Panc1 (cell line): Measurements from ENCODE around the gene TRMT10B. TPM values are rescaled to one million over a fixed set of nuclear protein-coding genes. Genes with fewer than 3 reads are reported as not detected.

Experiments used
- ATAC-seq: fragments of 200-7000 bp; cut with Tn5 transposase; 2 replicates; pipeline ENCODE4 v1.9.1; 2020; ENCODE audit warnings: mild to moderate bottlenecking, moderate library complexity
- BruUV-seq: library from RNA; stranded (reverse); fragments of 400-500 nt; replicated peaks from 2 replicates; lab custom pipeline; 2021; lab: Mats Ljungman, UMichigan
- CTCF ChIA-PET: fragments of 300-600 bp; sonication (Branson Sonifier 250); formaldehyde crosslinking; loops from one replicate; lab custom pipeline; 2022; ENCODE audit warnings: antibody characterized with exemption; lab: Charles Lee
- POLR2A ChIA-PET: fragments of 300-600 bp; sonication (Branson Sonifier 250); formaldehyde crosslinking; loops from one replicate; lab custom pipeline; 2022; ENCODE audit warnings: antibody characterized with exemption; lab: Charles Lee
- DNase-seq: peaks from one replicate; pipeline ENCODE4 v3.0.0-alpha.2; 2010; ENCODE audit warnings: low read depth, low spot score
- H3K27ac ChIP-seq: 2 replicates; pipeline ENCODE4 v1.5.1; 2011; ENCODE audit warnings: mild to moderate bottlenecking, low read length, inconsistent platforms
- H3K27me3 ChIP-seq: fragments of 200-500 bp; sonication (Bioruptor generic); 2 replicates; pipeline ENCODE4 v1.6.0; 2014; ENCODE audit warnings: low read length, inconsistent platforms; ENCODE audit not compliant: control insufficient read depth, insufficient read depth
- H3K36me3 ChIP-seq: fragments of 200-500 bp; sonication (Bioruptor generic); 2 replicates; pipeline ENCODE4 v1.5.1; 2014; ENCODE audit warnings: inconsistent platforms, mild to moderate bottlenecking, low read length, moderate library complexity; ENCODE audit not compliant: control insufficient read depth, insufficient read depth
- H3K4me1 ChIP-seq: 2 replicates; pipeline ENCODE4 v1.5.1; 2011; ENCODE audit warnings: inconsistent platforms, mild to moderate bottlenecking, low read length, moderate library complexity; ENCODE audit not compliant: control insufficient read depth, insufficient read depth
- H3K4me3 ChIP-seq, 2 experiments: 2 replicates each; pipeline ENCODE4 v1.5.1; 2011 to 2012; ENCODE audit warnings: low read depth in 2 of 2, low read length in 2 of 2, mild to moderate bottlenecking in 2 of 2, inconsistent platforms in 1 of 2, moderate library complexity in 1 of 2
- H3K9me3 ChIP-seq: fragments of 200-500 bp; sonication (Bioruptor generic); 2 replicates; pipeline ENCODE4 v1.5.1; 2014; ENCODE audit warnings: low read depth, mild to moderate bottlenecking, inconsistent platforms, low read length, moderate library complexity; ENCODE audit not compliant: control insufficient read depth, insufficient read depth
- CTCF ChIP-seq: fragments of 450-650 bp; IDR thresholded peaks from 2 replicates; pipeline ENCODE4 v1.5.1; 2017; ENCODE audit warnings: mild to moderate bottlenecking
- POLR2AphosphoS5 ChIP-seq: IDR thresholded peaks from 2 replicates; pipeline ENCODE4 v1.6.1; 2012; ENCODE audit warnings: mild to moderate bottlenecking, low read depth, low read length, moderate library complexity
- REST ChIP-seq, 2 experiments: IDR thresholded peaks; 2 replicates each; pipeline ENCODE4 v1.6.1; 2011 to 2012; ENCODE audit warnings: low read depth in 2 of 2, control low read depth in 1 of 2, low read length in 1 of 2, mild to moderate bottlenecking in 1 of 2, moderate library complexity in 1 of 2; ENCODE audit not compliant: insufficient read depth in 1 of 2
- SIN3A ChIP-seq: IDR thresholded peaks from 2 replicates; pipeline ENCODE4 v1.6.1; 2012; ENCODE audit warnings: low read depth, mild to moderate bottlenecking, low read length, moderate library complexity, borderline replicate concordance; ENCODE audit not compliant: insufficient read depth
- TCF7L2 ChIP-seq: IDR thresholded peaks from 2 replicates; pipeline ENCODE4 v1.6.1; 2011; ENCODE audit warnings: mild to moderate bottlenecking, low read depth, low read length, inconsistent platforms
- in situ Hi-C: cut with HindIII; loops from 2 replicates; pipeline ENCODE4 v1.10.0; 2016; ENCODE audit warnings: low sequenced_read_pairs, low pct_unique_long_range_greater_than_20kb
- intact Hi-C: fragments of 100-400 bp; cut with micrococcal nuclease; formaldehyde crosslinking; loops from one replicate; pipeline ENCODE4 v1.10.0; 2022; ENCODE audit not compliant: unreplicated experiment
- total RNA-seq: library from RNA; stranded (reverse); gene quantifications from one replicate; pipeline ENCODE4 v1.2.1, GENCODE V29; 2021; ENCODE audit not compliant: unreplicated experiment

The TRMT10B gene
- total RNA-seq, 1 experiment from 2014 or later: 9.8 TPM

- H3K36me3 ChIP-seq: no peaks in the 10 kb centered on the region
- in situ Hi-C loops (no loop called here), intact Hi-C loops (no loop called here)
- no peaks in the 10 kb centered on the region for H3K27me3 ChIP-seq
- ChIA-PET CTCF (no interaction called here), POLR2A (no interaction called here)
- no peak for TF ChIP-seq TCF7L2
- no peak for TF ChIP-seq CTCF
- no peak for TF ChIP-seq POLR2AphosphoS5
- no peak for TF ChIP-seq REST (IDR thresholded peaks at IDR 0.05; ENCODE audit: insufficient read depth in 1 of 2, low read depth in 2 of 2, low read length in 1 of 2)
- peaks cover 5% of the 10 kb centered on the region for H3K4me1 ChIP-seq
- H3K27ac ChIP-seq: no peak overlapping the region
- no TSS peak for BruUV-seq
- ATAC-seq: no peak
- no peaks in the 10 kb centered on the region for H3K9me3 ChIP-seq
- H3K4me3 ChIP-seq: no peak overlapping the region
- no peak for DNase-seq
Measured at GRCh38 chr9:37758747-37759146, 5.1 kb downstream of the TRMT10B start.

GRCh38 chr9:37760416-37761161 is 7.0 kb downstream of the TRMT10B start:
- POLR2A ChIA-PET: no interaction called here

More at GRCh38 chr9:37760416-37761161, 7.0 kb downstream of the TRMT10B start:
- CTCF ChIA-PET: no interaction called here
- no TSS peak for BruUV-seq
- intact Hi-C loops: no loop called here
- Histone ChIP-seq H3K27ac (no peak overlapping the region), H3K4me3 (no peak overlapping the region), H3K27me3 (no peaks in the 10 kb centered on the region), H3K9me3 (no peaks in the 10 kb centered on the region), H3K36me3 (no peaks in the 10 kb centered on the region), H3K4me1 (no peaks in the 10 kb centered on the region)
- ATAC-seq (no peak), DNase-seq (no peak)
- in situ Hi-C loops: no loop called here
- TF ChIP-seq TCF7L2 (no peak), SIN3A (no peak), REST (IDR thresholded peaks at IDR 0.05; ENCODE audit: insufficient read depth in 1 of 2, low read depth in 2 of 2, low read length in 1 of 2) (no peak), POLR2AphosphoS5 (no peak), CTCF (no peak)
